A549 treated with DMSO at 1 μM for 4 hours (cell line): ENCODE results near the gene EXOC2. TPM values are rescaled to one million over a fixed set of nuclear protein-coding genes. Genes with fewer than 3 reads are reported as not detected.

Experiments
- total RNA-seq: library from RNA; stranded (reverse); fragments of 200-300 nt; extraction: Qiagen RNA extraction; gene quantifications from 5 replicates; pipeline ENCODE4 v1.2.3, GENCODE V29; 2022; ENCODE audit warnings: low read depth

The EXOC2 gene, protein sequence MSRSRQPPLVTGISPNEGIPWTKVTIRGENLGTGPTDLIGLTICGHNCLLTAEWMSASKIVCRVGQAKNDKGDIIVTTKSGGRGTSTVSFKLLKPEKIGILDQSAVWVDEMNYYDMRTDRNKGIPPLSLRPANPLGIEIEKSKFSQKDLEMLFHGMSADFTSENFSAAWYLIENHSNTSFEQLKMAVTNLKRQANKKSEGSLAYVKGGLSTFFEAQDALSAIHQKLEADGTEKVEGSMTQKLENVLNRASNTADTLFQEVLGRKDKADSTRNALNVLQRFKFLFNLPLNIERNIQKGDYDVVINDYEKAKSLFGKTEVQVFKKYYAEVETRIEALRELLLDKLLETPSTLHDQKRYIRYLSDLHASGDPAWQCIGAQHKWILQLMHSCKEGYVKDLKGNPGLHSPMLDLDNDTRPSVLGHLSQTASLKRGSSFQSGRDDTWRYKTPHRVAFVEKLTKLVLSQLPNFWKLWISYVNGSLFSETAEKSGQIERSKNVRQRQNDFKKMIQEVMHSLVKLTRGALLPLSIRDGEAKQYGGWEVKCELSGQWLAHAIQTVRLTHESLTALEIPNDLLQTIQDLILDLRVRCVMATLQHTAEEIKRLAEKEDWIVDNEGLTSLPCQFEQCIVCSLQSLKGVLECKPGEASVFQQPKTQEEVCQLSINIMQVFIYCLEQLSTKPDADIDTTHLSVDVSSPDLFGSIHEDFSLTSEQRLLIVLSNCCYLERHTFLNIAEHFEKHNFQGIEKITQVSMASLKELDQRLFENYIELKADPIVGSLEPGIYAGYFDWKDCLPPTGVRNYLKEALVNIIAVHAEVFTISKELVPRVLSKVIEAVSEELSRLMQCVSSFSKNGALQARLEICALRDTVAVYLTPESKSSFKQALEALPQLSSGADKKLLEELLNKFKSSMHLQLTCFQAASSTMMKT
- 8.7 to 13.5 TPM (median 11.5 TPM) in 5 replicates for total RNA-seq

GRCh38 chr6:692858-693722, at the start of gene EXOC2:
Gene EXOC2 (minus strand): TSS chr6:693139. CDS start chr6:637818, 55,321 bp downstream.

DNA sequence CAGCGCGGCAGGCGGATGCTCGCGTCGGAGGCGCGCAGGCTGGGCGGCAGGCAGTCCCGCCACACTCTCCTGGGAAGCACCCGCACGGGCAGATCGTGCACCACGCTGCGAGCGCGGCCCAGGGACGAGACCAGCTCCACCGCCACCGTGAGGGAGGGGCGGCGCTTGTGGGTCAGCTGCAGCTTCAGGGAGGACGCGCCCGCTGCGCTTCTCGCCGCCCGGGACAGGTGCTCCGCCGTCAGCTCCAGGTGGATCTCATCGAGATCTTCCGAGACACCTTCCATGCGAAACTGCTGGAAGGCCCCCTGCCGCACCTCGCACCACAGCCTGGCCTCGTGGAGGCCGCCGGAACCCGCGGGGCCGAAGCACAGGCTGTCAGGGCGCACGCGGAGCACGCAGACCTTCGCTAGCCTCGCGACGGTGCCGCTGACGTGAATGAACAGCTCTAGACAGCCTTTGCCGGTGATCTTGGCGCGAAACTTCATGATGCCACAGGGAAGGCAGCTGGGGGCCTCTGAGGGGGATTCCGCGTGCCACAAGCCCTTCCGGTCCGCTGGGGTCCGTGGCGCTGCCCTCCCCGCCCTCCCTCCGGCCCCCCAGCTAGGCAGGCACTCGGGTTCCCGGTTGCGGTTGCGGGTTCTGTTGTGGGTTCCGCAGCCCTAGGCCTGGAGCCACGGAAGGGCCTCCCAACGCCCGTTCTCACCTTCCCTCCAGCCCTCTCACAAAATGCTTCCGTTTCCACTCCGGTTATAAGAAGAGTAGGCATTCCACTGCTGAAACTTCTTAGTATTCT, 36.3 kb downstream of the EXOC2 start, which contains the start of gene HUS1B:
HUS1B (minus strand) TSS at position 641 of the 793 bp plus-strand sequence; CDS start at position 485, 156 bp downstream.

Other genes starting within 250 kb of the EXOC2 start
- 0.09 to 0.41 TPM (median 0.25 TPM) in 4 of 5 replicates, not detected in the other for gene HUS1B, start 36.0 kb downstream of the EXOC2 start, total RNA-seq